Measurements from ENCODE around the gene BMS1. TPM values are rescaled to one million over a fixed set of nuclear protein-coding genes. Genes with fewer than 3 reads are reported as not detected.

The BMS1 gene
- total RNA-seq, 1 experiment from 2014 or later, result 44.2 TPM

GRCh38 chr10:42874713-42875387 is 92.3 kb downstream of the BMS1 start:
- Histone ChIP-seq H3K23ac (ENCODE audit: insufficient read length, low read depth, low read length) (no peak overlapping the region), H3K27me3 (ENCODE audit: insufficient read depth, low read length) (no peaks in the 10 kb centered on the region), H2BK15ac (ENCODE audit: low read depth, low read length) (no peak overlapping the region), H4K20me1 (ENCODE audit: control insufficient read depth, insufficient read depth, insufficient read length) (no peaks in the 10 kb centered on the region), H3K14ac (ENCODE audit: insufficient read depth, low read length) (no peak overlapping the region), H3K9ac (ENCODE audit: extremely low read depth, insufficient read length, low read length) (no peak overlapping the region), H3K4me2 (ENCODE audit: insufficient read depth, insufficient read length, low read length) (no peak overlapping the region), H3K4ac (ENCODE audit: low read depth, low read length) (no peak overlapping the region), H3K9me3 (ENCODE audit: control insufficient read depth, low read depth, low read length) (no peaks in the 10 kb centered on the region), H4K5ac (ENCODE audit: insufficient read length, low read depth, low read length) (no peak overlapping the region), H3K23me2 (ENCODE audit: insufficient read length, low read depth, low read length, poor library complexity, severe bottlenecking) (no peaks in the 10 kb centered on the region), H3K79me1 (ENCODE audit: insufficient read depth, low read depth, low read length, poor library complexity, severe bottlenecking) (no peaks in the 10 kb centered on the region), H2BK20ac (ENCODE audit: low read depth, low read length, poor library complexity, severe bottlenecking) (no peak overlapping the region), H2BK12ac (ENCODE audit: insufficient read length, low read depth, low read length) (no peak overlapping the region), H3K18ac (ENCODE audit: insufficient read length, low read depth, low read length) (no peak overlapping the region), H3K56ac (ENCODE audit: insufficient read length, low read depth, low read length) (no peak overlapping the region), H2AFZ (ENCODE audit: low read length) (no peak overlapping the region), H3K4me1 (ENCODE audit: insufficient read depth, low read length) (no peaks in the 10 kb centered on the region), H4K91ac (ENCODE audit: insufficient read length, low read depth, low read length) (no peak overlapping the region), H2BK120ac (ENCODE audit: low read depth, low read length, poor library complexity, severe bottlenecking) (no peak overlapping the region), H4K8ac (replicated peaks; ENCODE audit: insufficient read length, low read depth, low read length) (no peak overlapping the region), H3K79me2 (ENCODE audit: insufficient read depth, low read length) (no peaks in the 10 kb centered on the region), H2AK5ac (ENCODE audit: insufficient read length, low read length) (no peak overlapping the region), H2BK5ac (ENCODE audit: insufficient read length, low read length) (no peak overlapping the region), H3T11ph (ENCODE audit: low read length) (no peak overlapping the region), H3K27ac (ENCODE audit: insufficient read length, low read depth, low read length) (no peak overlapping the region)
- peaks cover 4% of the 10 kb centered on the region for H3K27me3 Mint-ChIP-seq (ENCODE audit: low read depth)
- H3K27ac Mint-ChIP-seq, result no peak overlapping the region
- no peak for TF ChIP-seq CTCF (conservative IDR thresholded peaks at IDR 0.05)
- no CpG with 5 or more reads among the region's 15 CpGs for WGBS (ENCODE audit: extremely low coverage, insufficient read length, low lambda C conversion rate)
- no peak overlapping the region for H3K4me3 Mint-ChIP-seq
- H3K4me1 Mint-ChIP-seq, result peaks cover 6 to 8% of the 10 kb centered on the region in 2 experiments
- peaks cover 0 to 5% of the 10 kb centered on the region in 2 experiments; a peak in 3 of 5 replicates for H3K9me3 Mint-ChIP-seq
- H3K36me3 Mint-ChIP-seq (ENCODE audit: insufficient read depth in 1 of 3, low read depth in 3 of 3), result no peaks in the 10 kb centered on the region; a peak in 1 of 7 replicates
- DNase-seq, result no peak
